Activated CD4-positive, alpha-beta T cell treated with anti-CD3 and anti-CD28 coated beads, Interleukin-2, amount 50 U/mL, for 24 hours (primary cell): ENCODE measurements around the gene ALG9.

Experiments used
- DNase-seq, 2 donors: peaks; one replicate each; pipeline ENCODE4 v3.0.0-alpha.2; 2020; ENCODE audit warnings: low read depth in 1 of 2, low spot score in 1 of 2

The ALG9 gene

GRCh38 chr11:111765984-111766833, 105.2 kb downstream of the ALG9 start, which contains the start of gene PPP2R1B:
TSS of gene PPP2R1B (minus strand) at chr11:111766389. CDS start at chr11:111766361, 28 bp downstream.
- peak; percentile 57 to 59 for DNase-seq

- DNase-seq: no peak
These were observed 105.9 kb downstream of the ALG9 start for GRCh38 chr11:111765320-111765983.

- DNase-seq: no peak
These were observed 106.8 kb downstream of the ALG9 start for GRCh38 chr11:111764621-111765020.

- no peak for DNase-seq
These were observed 108.3 kb downstream of the ALG9 start for GRCh38 chr11:111762981-111763643.

GRCh38 chr11:111762526-111762925, 108.9 kb downstream of the ALG9 start:
- no peak for DNase-seq

- no peak for DNase-seq
These were observed 110.3 kb downstream of the ALG9 start for GRCh38 chr11:111761036-111761435.

- DNase-seq: no peak
These were observed 111.5 kb downstream of the ALG9 start for GRCh38 chr11:111759778-111760407.

- DNase-seq: no peak
These were observed 112.0 kb downstream of the ALG9 start for GRCh38 chr11:111759376-111759775.

- DNase-seq: no peak
These were observed 115.3 kb downstream of the ALG9 start for GRCh38 chr11:111756097-111756496.

- DNase-seq: no peak
These were observed 121.7 kb downstream of the ALG9 start for GRCh38 chr11:111749646-111750045.

GRCh38 chr11:111748035-111748804, 123.2 kb downstream of the ALG9 start:
- no peak for DNase-seq

- no peak for DNase-seq
These were observed 125.5 kb downstream of the ALG9 start for GRCh38 chr11:111745719-111746504.

GRCh38 chr11:111743700-111744099, 127.7 kb downstream of the ALG9 start:
- DNase-seq: no peak

GRCh38 chr11:111741751-111742150, 129.6 kb downstream of the ALG9 start:
- DNase-seq: no peak

- DNase-seq: no peak
These were observed 132.1 kb downstream of the ALG9 start for GRCh38 chr11:111739299-111739698.

GRCh38 chr11:111737444-111738210, 133.8 kb downstream of the ALG9 start:
- no peak for DNase-seq

GRCh38 chr11:111736621-111737443, 134.5 kb downstream of the ALG9 start:
- no peak for DNase-seq
